Brain microvascular endothelial cell (primary cell): Measurements from ENCODE around the gene STK11.
"Not testable (repeated sequence)": the region's sequence is repeated elsewhere in the genome, so short reads cannot be mapped to it uniquely, and the experiment has no call there.

Experiments used
- DNase-seq: peaks from one replicate; pipeline ENCODE4 v3.0.0-alpha.2; 2020
- H3K27ac ChIP-seq: fragments of 250-450 bp; sonication (Bioruptor Pico); 2 replicates; pipeline ENCODE4 v1.5.1; 2020; ENCODE audit warnings: mild to moderate bottlenecking, moderate library complexity
- H3K27me3 ChIP-seq: fragments of 250-450 bp; sonication (Bioruptor Pico); replicated peaks from 2 replicates; pipeline ENCODE4 v1.5.1; 2020; ENCODE audit warnings: mild to moderate bottlenecking
- H3K36me3 ChIP-seq: fragments of 250-450 bp; sonication (Bioruptor Pico); replicated peaks from 2 replicates; pipeline ENCODE4 v1.5.1; 2020; ENCODE audit warnings: mild to moderate bottlenecking
- H3K4me3 ChIP-seq: 2 replicates; pipeline ENCODE4 v1.5.1; 2011; ENCODE audit warnings: low read depth, mild to moderate bottlenecking, control low read depth, low read length, moderate library complexity
- CTCF ChIP-seq: IDR thresholded peaks from 2 replicates; pipeline ENCODE4 v1.5.1; 2011; ENCODE audit warnings: low read depth, mild to moderate bottlenecking, moderate library complexity, low read length, control low read depth, inconsistent platforms; ENCODE audit errors: missing control alignments
- in situ Hi-C: cut with HindIII; loops from 2 replicates; pipeline ENCODE4 v1.10.0; 2017; ENCODE audit warnings: low sequenced_read_pairs, low pct_ligation_motif_present

The STK11 gene

GRCh38 chr19:1244693-1245451 lies 39.3 kb downstream of the STK11 start:
- no peak for TF ChIP-seq CTCF
- Histone ChIP-seq H3K36me3 (peaks cover 2% of the 10 kb centered on the region), H3K4me3 (no peak overlapping the region), H3K27ac (no peak overlapping the region), H3K27me3 (no peaks in the 10 kb centered on the region)
- no peak for DNase-seq
- in situ Hi-C loops = loop anchor here (25.0 kb wide), 1 partner anchor 133 kb away; the partner anchor contains the start of gene GPX4

- no peak overlapping the region for H3K4me3 ChIP-seq
- no peaks in the 10 kb centered on the region for H3K27me3 ChIP-seq
- TF ChIP-seq CTCF = no peak
- H3K27ac ChIP-seq = no peak overlapping the region
- in situ Hi-C loops = loop anchor here (25.0 kb wide), 1 partner anchor 133 kb away; the partner anchor contains the start of gene GPX4
- no peak for DNase-seq
- H3K36me3 ChIP-seq = peaks cover 10% of the 10 kb centered on the region
Observed at GRCh38 chr19:1245494-1246264, 40.1 kb downstream of the STK11 start.

- in situ Hi-C loops = loop anchor here (25.0 kb wide), 1 partner anchor 134 kb away; the partner anchor contains the start of gene GPX4
Observed at GRCh38 chr19:1246265-1247087, 40.9 kb downstream of the STK11 start.

GRCh38 chr19:1247748-1248138 lies 42.2 kb downstream of the STK11 start:
- DNase-seq = no peak
- no peaks in the 10 kb centered on the region for H3K27me3 ChIP-seq
- in situ Hi-C loops = loop anchor here (25.0 kb wide), 1 partner anchor 135 kb away; the partner anchor contains the start of gene GPX4
- H3K4me3 ChIP-seq = peak overlapping the region; percentile 75
- no peak for TF ChIP-seq CTCF
- peak overlapping the region; percentile 94 for H3K27ac ChIP-seq
- H3K36me3 ChIP-seq = peaks cover 27% of the 10 kb centered on the region

More at GRCh38 chr19:1246265-1247087, 40.9 kb downstream of the STK11 start:
- H3K4me3 ChIP-seq, DNase-seq, H3K27me3 ChIP-seq, H3K27ac ChIP-seq: not testable (repeated sequence)
- peaks cover 18% of the 10 kb centered on the region for H3K36me3 ChIP-seq

DNA sequence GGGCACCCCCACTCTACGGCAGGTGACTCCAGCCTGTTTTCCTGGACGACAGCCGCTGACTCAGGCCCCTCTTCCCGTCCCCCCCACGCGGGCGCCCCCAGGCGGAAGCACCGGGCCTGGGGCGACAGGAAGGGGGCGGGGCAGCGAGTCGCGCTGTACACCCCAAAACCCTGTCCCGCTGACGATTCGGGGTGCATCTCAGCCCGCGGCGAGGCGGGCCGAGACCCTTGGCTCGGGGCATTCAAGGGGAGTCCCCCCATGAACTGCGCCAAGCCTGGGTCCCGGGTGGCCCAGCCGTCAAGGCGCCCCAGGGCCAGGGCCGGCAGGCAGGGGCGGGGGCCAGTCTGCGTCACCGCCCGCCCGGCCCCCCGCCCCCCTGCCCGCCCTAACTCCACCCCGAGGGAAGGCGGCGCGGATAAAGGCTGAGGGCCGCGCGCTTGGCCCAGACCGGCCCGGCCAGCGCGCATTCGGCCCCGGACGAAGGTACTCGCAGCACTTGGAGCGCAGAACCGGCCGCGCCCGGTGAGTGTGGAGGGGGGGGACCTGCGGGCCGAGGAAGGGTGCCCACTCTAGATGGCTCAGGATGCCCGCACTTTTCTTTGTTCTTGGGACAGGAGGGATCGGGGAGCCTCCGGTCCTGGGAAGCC lies 42.7 kb downstream of the STK11 start, which contains the start of gene MIDN:
TSS of gene MIDN (plus strand) at position 445 of the 647 bp plus-strand sequence. CDS start 1,714 bp downstream, outside the sequence.
- H3K27ac ChIP-seq = peak within 1 kb of the TSS; percentile 94
- peak; percentile 73 for DNase-seq
- peak; percentile 55 for TF ChIP-seq CTCF
- peaks cover 27% of the 10 kb centered on the region for H3K36me3 ChIP-seq
- in situ Hi-C loops = loop anchor here (25.0 kb wide), 1 partner anchor 136 kb away; the partner anchor contains the start of gene GPX4
- peak within 1 kb of the TSS; percentile 75 for H3K4me3 ChIP-seq
- H3K27me3 ChIP-seq = no peaks in the 10 kb centered on the region
